A549 (cell line): ENCODE data around the gene PKD2. TPM values are rescaled to one million over a fixed set of nuclear protein-coding genes. Genes with fewer than 3 reads are reported as not detected.

ENCODE experiments used
- ATAC-seq, 2 experiments: fragments of 200-7000 bp in 1 of 2; fragments of >200 bp in 1 of 2; cut with Nextera tagmentation in 1 of 2; cut with Tn5 transposase in 1 of 2; 3 replicates each; pipeline versions ENCODE4 v1.8.0 to v1.9.1; 2018 to 2020; ENCODE audit warnings: mild to moderate bottlenecking in 1 of 2, moderate library complexity in 1 of 2
- CTCF ChIA-PET: fragments of 300-600 bp; sonication (Branson Sonifier 250); formaldehyde crosslinking; extraction: SDS; loops from one replicate; lab custom pipeline; 2021; ENCODE audit warnings: antibody characterized with exemption, inconsistent platforms; lab: Yijun Ruan, JAX
- POLR2A ChIA-PET: fragments of 350-600 bp; formaldehyde crosslinking; extraction: SDS; loops from one replicate; lab custom pipeline; 2021; ENCODE audit warnings: antibody characterized with exemption, inconsistent platforms; lab: Yijun Ruan, JAX
- DNase-seq, 2 experiments: peaks; one replicate each; pipeline versions ENCODE4 v3.0.0 to v3.0.0-alpha.2; 2011 to 2016; ENCODE audit warnings: low read depth in 1 of 2, low spot score in 1 of 2
- FAIRE-seq: peaks from 2 replicates; lab custom pipeline; 2011; peaks lifted over from hg19 to GRCh38; lab: Jason Lieb, UNC
- H3K27ac ChIP-seq, 2 experiments: fragments of >200 bp; sonication (Bioruptor Twin); formaldehyde crosslinking; 3 replicates each; pipeline ENCODE4 v1.5.1; 2016 to 2017
- H3K4me1 ChIP-seq: fragments of >200 bp; sonication (Bioruptor Twin); formaldehyde crosslinking; 3 replicates; pipeline ENCODE4 v1.6.1; 2016
- H3K4me2 ChIP-seq: fragments of >200 bp; sonication (Bioruptor Twin); formaldehyde crosslinking; 3 replicates; pipeline ENCODE4 v1.6.1; 2016
- H3K4me3 ChIP-seq: fragments of >200 bp; sonication (Bioruptor Twin); formaldehyde crosslinking; 3 replicates; pipeline ENCODE4 v1.5.1; 2016
- H3K9me3 ChIP-seq: fragments of >200 bp; sonication (Bioruptor Twin); formaldehyde crosslinking; 3 replicates; pipeline ENCODE4 v1.6.1; 2016
- ATOH8 ChIP-seq: fragments of 250-450 bp; sonication (Bioruptor Pico); IDR thresholded peaks from 2 replicates; pipeline ENCODE4 v1.5.0; 2020; ENCODE audit warnings: low read depth, mild to moderate bottlenecking, moderate library complexity
- BCL3 ChIP-seq: fragments of >200 bp; sonication (Bioruptor Twin); formaldehyde crosslinking; IDR thresholded peaks from 3 replicates; pipeline ENCODE4 v1.6.1; 2016
- BHLHE40 ChIP-seq: IDR thresholded peaks from 2 replicates; pipeline ENCODE4 v1.6.1; 2012; ENCODE audit warnings: low read depth, low read length, inconsistent platforms
- CTCF ChIP-seq: fragments of >200 bp; sonication (Bioruptor Twin); formaldehyde crosslinking; IDR thresholded peaks from 3 replicates; pipeline ENCODE4 v1.5.1; 2016
- EHMT2 ChIP-seq: fragments of 200-600 bp; sonication (generic); IDR thresholded peaks from 2 replicates; pipeline ENCODE4 v1.6.1; 2016; ENCODE audit warnings: antibody characterized with exemption, low read depth, mild to moderate bottlenecking, moderate library complexity
- ELK1 ChIP-seq: fragments of 150-350 bp; IDR thresholded peaks from 2 replicates; pipeline ENCODE4 v1.6.1; 2014; ENCODE audit warnings: low read depth, mild to moderate bottlenecking, low read length
- FOSB ChIP-seq: fragments of 250-450 bp; sonication (Bioruptor Pico); IDR thresholded peaks from 2 replicates; pipeline ENCODE4 v1.5.0; 2020; ENCODE audit warnings: mild to moderate bottlenecking, moderate library complexity
- GATA3 ChIP-seq: IDR thresholded peaks from 2 replicates; pipeline ENCODE4 v1.6.1; 2012; ENCODE audit warnings: borderline replicate concordance
- HES2 ChIP-seq: fragments of >200 bp; sonication (Bioruptor Twin); formaldehyde crosslinking; IDR thresholded peaks from 2 replicates; pipeline ENCODE4 v1.6.1; 2016
- HOXA7 ChIP-seq: fragments of 250-450 bp; sonication (Bioruptor Pico); IDR thresholded peaks from 2 replicates; pipeline ENCODE4 v1.5.0; 2020; ENCODE audit warnings: mild to moderate bottlenecking, moderate library complexity
- HOXB5 ChIP-seq: fragments of 250-450 bp; sonication (Bioruptor Pico); IDR thresholded peaks from 2 replicates; pipeline ENCODE4 v1.5.0; 2020; ENCODE audit warnings: mild to moderate bottlenecking, moderate library complexity
- JUNB ChIP-seq: fragments of >200 bp; sonication (Bioruptor Twin); formaldehyde crosslinking; IDR thresholded peaks from 2 replicates; pipeline ENCODE4 v1.6.1; 2016
- MYC ChIP-seq: IDR thresholded peaks from 2 replicates; pipeline ENCODE4 v1.6.1; 2012; ENCODE audit warnings: mild to moderate bottlenecking, inconsistent platforms, low read length, improper control_type of control experiment, borderline replicate concordance
- NFE2L2 ChIP-seq: fragments of 150-350 bp; conservative IDR thresholded peaks from 2 replicates; pipeline ENCODE4 v1.6.1; 2014; ENCODE audit warnings: low read length
- PBX3 ChIP-seq: IDR thresholded peaks from 2 replicates; pipeline ENCODE4 v1.6.1; 2012
- PHF8 ChIP-seq: fragments of 200-600 bp; sonication (generic); IDR thresholded peaks from 2 replicates; pipeline ENCODE4 v1.6.1; 2016; ENCODE audit warnings: low read depth, mild to moderate bottlenecking, antibody characterized with exemption, moderate library complexity, borderline replicate concordance
- POLR2AphosphoS2 ChIP-seq: conservative IDR thresholded peaks from 2 replicates; pipeline ENCODE4 v1.6.1; 2012; ENCODE audit warnings: low read length, improper control_type of control experiment, inconsistent platforms
- RARB ChIP-seq: fragments of 250-450 bp; sonication (Bioruptor Pico); IDR thresholded peaks from 2 replicates; pipeline ENCODE4 v1.8.0; 2021; ENCODE audit warnings: mild to moderate bottlenecking, moderate library complexity
- RFX5 ChIP-seq: fragments of 450-650 bp; IDR thresholded peaks from 2 replicates; pipeline ENCODE4 v1.7.1; 2014; ENCODE audit warnings: antibody characterized with exemption, mild to moderate bottlenecking, moderate library complexity
- TFCP2L1 ChIP-seq: fragments of 250-450 bp; sonication (Bioruptor Pico); IDR thresholded peaks from 2 replicates; pipeline ENCODE4 v1.5.0; 2021; ENCODE audit warnings: mild to moderate bottlenecking
- WGBS: methylation state at CpG from one replicate; pipeline ENCODE4 v1.1.6; 2017; ENCODE audit errors: missing lambda C conversion rate; 5-methylcytosine and 5-hydroxymethylcytosine counted together
- polyA plus RNA-seq, 4 experiments: library from polyadenylated mRNA; depleted of rRNA in 3 of 4; stranded (reverse); fragments of >200 nt; fragmentation: RNase III in 1 of 4; extraction: RNeasy Plus Mini Kit Qiagen cat#74134 plus additional on column Dnase treatment in 1 of 4; gene quantifications; 2 replicates in 3 of 4; 3 replicates in 1 of 4; pipeline ENCODE4 v1.2.3, GENCODE V29; 2011 to 2017

PKD2 gene
- polyA plus RNA-seq, 2 of the 4 experiments (the other 2 are of a cell fraction), result 39.4 to 57.6 TPM

- POLR2A ChIA-PET, result no interaction called here
- H3K4me2 ChIP-seq, result no peak overlapping the region
- WGBS, result 94% methylated on average over 1 of the region's 1 CpG
- DNase-seq (no peak), FAIRE-seq (no peak)
- H3K4me1 ChIP-seq, result no peaks in the 10 kb centered on the region
- H3K27ac ChIP-seq, result no peak overlapping the region
- H3K9me3 ChIP-seq, result no peaks in the 10 kb centered on the region
- no peak for TF ChIP-seq TFCP2L1 (CRISPR knock-in tag)
- TF ChIP-seq, all 56 proteins: peak for 0
- CTCF ChIA-PET, result interaction anchor here (2.2 to 2.5 kb wide), 2 partner anchors 10 to 12 kb away, joined by 6 read pairs; no protein-coding TSS in a partner anchor
- no peak overlapping the region for H3K4me3 ChIP-seq
- no peak for ATAC-seq
Measured at GRCh38 chr4:88043001-88043400, 35.6 kb downstream of the PKD2 start.

- H3K4me2 ChIP-seq, result no peak overlapping the region
- POLR2A ChIA-PET, result no interaction called here
- FAIRE-seq, result no peak
- no peak for DNase-seq
- WGBS, result 90% methylated on average over 8 of the region's 8 CpGs
- H3K4me1 ChIP-seq, result no peaks in the 10 kb centered on the region
- TF ChIP-seq HOXA7 (CRISPR knock-in tag) (no peak), HOXB5 (CRISPR knock-in tag) (no peak), CTCF (no peak), NFE2L2 (no peak)
- H3K9me3 ChIP-seq, result no peaks in the 10 kb centered on the region
- no peak for ATAC-seq
- H3K27ac ChIP-seq, result no peak overlapping the region
- CTCF ChIA-PET, result interaction anchor here (2.5 kb wide), 1 partner anchor 11 kb away, joined by 6 read pairs; no protein-coding TSS in a partner anchor
- H3K4me3 ChIP-seq, result no peak overlapping the region
Measured at GRCh38 chr4:88043586-88044340, 36.3 kb downstream of the PKD2 start.

- POLR2A ChIA-PET, result no interaction called here
- DNase-seq, result no peak
- Histone ChIP-seq H3K4me1 (no peaks in the 10 kb centered on the region), H3K27ac (no peak overlapping the region), H3K9me3 (no peaks in the 10 kb centered on the region), H3K4me2 (no peak overlapping the region), H3K4me3 (no peak overlapping the region)
- no peak for FAIRE-seq
- CTCF ChIA-PET, result no interaction called here
- no peak for ATAC-seq
- TF ChIP-seq FOSB (no peak), PHF8 (no peak), HOXA7 (CRISPR knock-in tag) (no peak), ATOH8 (no peak), JUNB (no peak), EHMT2 (no peak), GATA3 (no peak), MYC (no peak), POLR2AphosphoS2 (no peak), ELK1 (no peak), RFX5 (no peak), BHLHE40 (no peak), HES2 (no peak), BCL3 (no peak), PBX3 (no peak), RARB (CRISPR knock-in tag) (no peak)
Measured at GRCh38 chr4:88045021-88045420, 37.6 kb downstream of the PKD2 start.
